Suprapubic skin (tissue), 4 donors: Measurements from ENCODE around the gene DZIP1L. TPM values are rescaled to one million over a fixed set of nuclear protein-coding genes. Genes with fewer than 3 reads are reported as not detected.

Experiments
- DNase-seq, 2 donors: peaks; one replicate each; pipeline ENCODE4 v3.0.0-alpha.2; 2019; ENCODE audit warnings: low spot score in 2 of 2
- H3K27ac ChIP-seq: fragments of 200-600 bp; sonication (generic); one replicate; pipeline ENCODE4 v1.5.1; 2019
- H3K27me3 ChIP-seq: fragments of 200-600 bp; sonication (generic); one replicate; pipeline ENCODE4 v1.5.1; 2019
- H3K36me3 ChIP-seq: fragments of 200-600 bp; sonication (generic); one replicate; pipeline ENCODE4 v1.5.1; 2019
- H3K4me1 ChIP-seq: fragments of 200-600 bp; sonication (generic); one replicate; pipeline ENCODE4 v1.5.1; 2019
- H3K4me3 ChIP-seq: fragments of 200-600 bp; sonication (generic); one replicate; pipeline ENCODE4 v1.5.1; 2019; ENCODE audit warnings: mild to moderate bottlenecking
- H3K9me3 ChIP-seq: fragments of 200-600 bp; sonication (generic); one replicate; pipeline ENCODE4 v1.5.1; 2019
- CTCF ChIP-seq, 2 donors: fragments of 200-600 bp in 1 of 2; fragments of 450-650 bp in 1 of 2; sonication (generic) in 1 of 2; IDR thresholded peaks; one replicate each; pipeline ENCODE4 v1.5.1; 2016 to 2019; ENCODE audit warnings: antibody characterized with exemption in 2 of 2, mild to moderate bottlenecking in 1 of 2, moderate library complexity in 1 of 2
- EP300 ChIP-seq: sonication (generic); formaldehyde crosslinking; IDR thresholded peaks from one replicate; pipeline ENCODE4 v1.6.1; 2017; ENCODE audit warnings: antibody characterized with exemption
- POLR2A ChIP-seq, 2 donors: fragments of 450-650 bp; IDR thresholded peaks; one replicate each; pipeline ENCODE4 v1.6.1; 2017; ENCODE audit warnings: antibody characterized with exemption in 2 of 2, mild to moderate bottlenecking in 2 of 2, moderate library complexity in 2 of 2
- POLR2AphosphoS5 ChIP-seq, 3 donors: sonication (generic); formaldehyde crosslinking; IDR thresholded peaks; one replicate each; pipeline ENCODE4 v1.6.1; 2017; ENCODE audit warnings: antibody characterized with exemption in 3 of 3
- whole genome bisulfite sequencing: methylation state at CpG from one replicate; pipeline ENCODE4 v1.1.5; 2018; 5-methylcytosine and 5-hydroxymethylcytosine counted together
- total RNA-seq, 4 donors: library from RNA; depleted of rRNA; stranded (reverse); fragments of >200 nt; gene quantifications; one replicate each; pipeline ENCODE4 v1.1.0, GENCODE V29; 2016

The DZIP1L gene
- total RNA-seq, 4 donors from 2014 or later: 16.4 to 129 (median 18.3) TPM

- no peak for DNase-seq
- no peaks in the 10 kb centered on the region for H3K9me3 ChIP-seq
- no peaks in the 10 kb centered on the region for H3K4me1 ChIP-seq
- H3K27me3 ChIP-seq: no peaks in the 10 kb centered on the region
- H3K27ac ChIP-seq: no peak overlapping the region
- 83% methylated on average over 3 of the region's 3 CpGs for WGBS
- TF ChIP-seq CTCF (IDR thresholded peaks at IDR 0.05) (no peak), POLR2A (IDR thresholded peaks at IDR 0.05) (no peak), POLR2AphosphoS5 (IDR thresholded peaks at IDR 0.05) (no peak), EP300 (no peak)
- no peak overlapping the region for H3K4me3 ChIP-seq
- H3K36me3 ChIP-seq: peaks cover 4% of the 10 kb centered on the region
Observed at GRCh38 chr3:138019281-138020069, 95.9 kb downstream of the DZIP1L start.

GRCh38 chr3:138016065-138016464 is 99.3 kb downstream of the DZIP1L start:
- H3K4me1 ChIP-seq: no peaks in the 10 kb centered on the region
- 71% methylated on average over 2 of the region's 2 CpGs for WGBS
- no peak overlapping the region for H3K27ac ChIP-seq
- no peaks in the 10 kb centered on the region for H3K27me3 ChIP-seq
- H3K36me3 ChIP-seq: no peaks in the 10 kb centered on the region
- no peak for DNase-seq
- H3K4me3 ChIP-seq: no peak overlapping the region
- no peaks in the 10 kb centered on the region for H3K9me3 ChIP-seq
- TF ChIP-seq CTCF (IDR thresholded peaks at IDR 0.05): no peak
- TF ChIP-seq EP300: no peak
- no peak for TF ChIP-seq POLR2A (IDR thresholded peaks at IDR 0.05)
- TF ChIP-seq POLR2AphosphoS5 (IDR thresholded peaks at IDR 0.05): no peak

- Histone ChIP-seq H3K27ac (no peak overlapping the region), H3K27me3 (no peaks in the 10 kb centered on the region), H3K4me3 (no peak overlapping the region), H3K9me3 (no peaks in the 10 kb centered on the region), H3K4me1 (no peaks in the 10 kb centered on the region), H3K36me3 (no peaks in the 10 kb centered on the region)
- TF ChIP-seq EP300 (no peak), CTCF (IDR thresholded peaks at IDR 0.05) (no peak), POLR2A (IDR thresholded peaks at IDR 0.05) (no peak), POLR2AphosphoS5 (IDR thresholded peaks at IDR 0.05) (no peak)
- no peak for DNase-seq
- WGBS: 90% methylated on average over 4 of the region's 4 CpGs
Observed at GRCh38 chr3:138012526-138012925, 102.9 kb downstream of the DZIP1L start.

Other genes with a start within 250 kb of the DZIP1L start
- not detected for gene CLDN18, start 105.4 kb downstream of the DZIP1L start, total RNA-seq
- not detected for gene A4GNT, start 16.8 kb upstream of the DZIP1L start, total RNA-seq
- 10 to 100 TPM; 12.7 to 13.3 (median 12.8) TPM for gene DBR1, start 59.3 kb upstream of the DZIP1L start, total RNA-seq
- 10 to 100 TPM; 32.2 to 86.7 (median 33.3) TPM for gene ARMC8, start 71.7 kb upstream of the DZIP1L start, total RNA-seq
- gene NME9, start 214.2 kb upstream of the DZIP1L start, total RNA-seq: under 1 TPM in 1 of 4 donors, not detected in 3; 0.38 TPM
- 10 to 100 TPM; 10.1 to 39.8 (median 20.1) TPM for gene MRAS, start 233.0 kb upstream of the DZIP1L start, total RNA-seq